Amniotic epithelial cell (primary cell): ENCODE results near the gene HOXA10.

Source experiments
- DNase-seq: peaks from one replicate; pipeline ENCODE4 v3.0.0-alpha.2; 2010; ENCODE audit warnings: low read depth

The HOXA10 gene

GRCh38 chr7:27143950-27144780, 30.0 kb downstream of the HOXA10 start:
- DNase-seq, result no peak

DNA sequence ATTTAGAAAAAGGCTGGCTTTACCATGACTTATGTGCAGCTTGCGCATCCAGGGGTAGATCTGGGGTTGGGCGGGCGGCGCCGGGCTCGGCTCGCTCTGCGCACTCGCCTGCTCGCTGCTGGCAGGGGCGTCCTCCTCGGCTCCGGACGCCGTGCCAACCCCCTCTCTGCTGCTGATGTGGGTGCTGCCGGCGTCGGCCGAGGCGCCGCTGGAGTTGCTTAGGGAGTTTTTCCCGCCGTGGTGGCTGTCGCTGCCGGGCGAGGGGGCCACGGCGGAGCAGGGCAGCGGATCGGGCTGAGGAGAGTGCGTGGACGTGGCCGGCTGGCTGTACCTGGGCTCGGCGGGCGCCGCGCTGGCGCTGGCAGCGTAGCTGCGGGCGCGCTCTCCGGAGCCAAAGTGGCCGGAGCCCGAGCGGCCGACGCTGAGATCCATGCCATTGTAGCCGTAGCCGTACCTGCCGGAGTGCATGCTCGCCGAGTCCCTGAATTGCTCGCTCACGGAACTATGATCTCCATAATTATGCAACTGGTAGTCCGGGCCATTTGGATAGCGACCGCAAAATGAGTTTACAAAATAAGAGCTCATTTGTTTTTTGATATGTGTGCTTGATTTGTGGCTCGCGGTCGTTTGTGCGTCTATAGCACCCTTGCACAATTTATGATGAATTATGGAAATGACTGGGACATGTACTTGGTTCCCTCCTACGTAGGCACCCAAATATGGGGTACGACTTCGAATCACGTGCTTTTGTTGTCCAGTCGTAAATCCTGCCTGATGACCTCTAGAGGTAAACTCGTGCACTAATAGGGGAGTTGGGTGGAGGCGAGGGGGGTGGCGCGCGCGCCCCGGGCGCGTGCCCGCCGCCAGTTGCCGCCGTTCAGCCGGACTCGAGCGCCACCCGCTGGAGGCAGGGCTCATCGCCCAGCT, 30.8 kb downstream of the HOXA10 start, which contains the start of gene HOXA5:
Gene HOXA5, minus strand, starts transcription at position 659 of the 927 bp plus-strand sequence. Its CDS starts 74 bp downstream, at position 585.
- peak; percentile 99 for DNase-seq

- no peak for DNase-seq
These were observed 31.5 kb downstream of the HOXA10 start for GRCh38 chr7:27142580-27143022.

DNA sequence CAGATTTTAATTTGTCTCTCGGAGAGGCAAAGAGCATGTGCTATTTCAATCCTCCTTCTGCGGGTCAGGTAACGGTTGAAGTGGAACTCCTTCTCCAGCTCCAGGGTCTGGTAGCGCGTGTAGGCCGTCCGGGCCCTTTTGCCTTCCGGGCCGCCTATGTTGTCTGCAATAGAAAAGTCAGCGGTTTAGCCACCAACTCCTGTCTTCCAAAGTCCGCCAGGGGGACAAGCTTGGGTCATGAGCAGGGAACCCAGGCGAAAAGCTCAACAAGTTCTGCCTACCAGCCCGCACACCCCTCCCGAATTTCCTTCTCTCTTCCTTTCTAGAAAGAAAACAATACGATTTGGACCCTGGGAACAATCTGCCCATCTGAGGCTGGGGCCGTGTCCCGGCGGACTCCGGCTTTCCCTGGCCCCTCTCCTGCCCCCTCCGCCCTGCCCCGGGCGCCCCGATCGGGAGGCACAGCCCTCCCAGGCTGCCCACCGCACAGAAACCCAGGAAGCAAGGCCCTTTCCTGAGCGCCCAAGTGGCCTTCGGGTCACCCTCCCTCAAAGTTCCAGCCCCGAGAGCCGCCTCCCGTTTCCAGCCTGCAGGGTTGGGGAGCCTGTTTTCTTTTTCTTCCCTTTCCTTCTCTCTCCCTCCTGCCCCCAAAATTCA, 32.1 kb downstream of the HOXA10 start:
- no peak for DNase-seq

DNA sequence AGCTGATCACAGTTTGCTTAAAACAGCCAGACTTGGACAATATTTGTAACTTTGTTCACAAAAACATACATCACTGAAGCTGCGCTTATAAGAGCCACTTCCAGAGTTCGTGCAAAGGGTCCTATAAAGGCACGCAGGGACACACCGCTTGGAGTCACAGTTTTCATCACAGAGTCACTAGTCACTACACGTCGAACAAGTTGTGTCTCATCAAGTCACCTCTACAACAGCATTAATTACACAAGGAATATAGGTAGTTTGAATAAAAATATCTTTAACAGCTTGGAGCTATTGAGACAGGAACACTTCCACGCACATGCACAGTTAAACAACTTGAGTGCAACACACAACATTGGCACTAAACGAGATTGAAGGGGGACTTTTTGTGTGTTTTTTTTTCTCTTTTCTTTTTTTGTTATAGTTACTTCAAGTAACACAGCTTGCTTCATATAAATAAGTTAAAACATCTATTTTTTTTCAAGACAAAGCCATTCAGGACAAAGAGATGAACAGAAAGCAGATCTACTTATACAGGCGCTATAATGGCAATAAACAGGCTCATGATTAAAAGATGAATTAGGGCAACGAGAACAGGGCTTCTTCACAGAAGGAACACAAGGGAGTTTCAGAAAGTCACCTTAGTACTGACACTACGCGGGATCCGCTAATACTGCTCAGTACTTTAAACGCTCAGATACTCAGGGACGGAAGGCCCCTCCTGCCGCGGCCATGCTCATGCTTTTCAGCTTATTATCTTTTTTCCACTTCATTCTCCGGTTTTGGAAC, 32.8 kb downstream of the HOXA10 start:
- no peak for DNase-seq

DNA sequence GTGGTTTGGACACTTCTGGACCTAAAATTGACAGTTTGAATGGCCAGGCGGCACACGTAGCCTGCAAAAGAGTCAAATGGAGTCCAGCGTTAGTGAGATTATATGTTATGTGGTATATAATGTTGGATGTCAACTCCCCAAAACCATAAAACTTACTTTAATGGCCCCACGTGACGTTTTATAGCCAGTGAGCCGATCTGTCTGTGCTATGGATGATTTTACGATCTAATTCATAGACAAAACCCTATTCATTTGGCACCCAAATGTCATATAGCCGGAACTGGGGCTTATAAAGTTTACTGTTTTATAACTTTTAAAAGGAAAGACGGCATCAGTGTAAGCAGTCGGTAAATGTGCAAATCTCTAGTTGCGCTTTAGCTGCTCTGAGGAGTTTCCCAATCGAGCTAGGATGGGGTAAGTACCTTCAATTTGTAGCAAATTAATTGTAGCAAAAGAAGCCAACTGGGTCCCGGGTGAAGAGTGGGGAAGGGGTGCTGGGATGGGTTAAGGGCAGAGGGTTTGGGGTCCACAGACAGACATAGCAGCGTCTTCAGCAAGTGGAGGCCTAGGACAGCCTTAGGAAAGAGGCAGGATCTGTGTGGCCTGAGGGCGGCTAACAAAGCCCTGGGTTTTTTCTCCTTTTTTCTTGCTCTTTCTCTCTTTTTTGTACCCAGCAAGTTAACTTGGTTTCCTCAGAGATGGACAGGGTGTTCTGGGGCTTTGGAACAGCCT, 33.8 kb downstream of the HOXA10 start:
- DNase-seq, result no peak

GRCh38 chr7:27139334-27140125, 34.6 kb downstream of the HOXA10 start:
- no peak for DNase-seq

DNA sequence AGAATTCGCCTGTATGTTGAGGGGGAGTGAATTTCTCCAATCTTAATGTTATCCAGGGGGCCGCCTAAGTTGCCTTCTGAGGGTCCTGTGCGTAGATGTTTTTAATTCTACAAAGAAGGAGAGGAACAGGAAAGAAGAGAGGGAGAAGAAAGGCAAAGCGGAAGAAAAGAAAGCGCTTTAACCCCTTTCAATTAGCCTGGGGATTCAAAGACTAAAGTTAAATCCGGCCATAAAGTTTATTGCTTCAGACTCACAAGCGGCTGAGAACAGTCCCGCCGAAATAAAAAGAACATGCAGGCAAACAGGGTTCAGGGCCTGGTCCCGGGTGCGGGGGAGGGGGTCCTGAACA, 35.2 kb downstream of the HOXA10 start:
- no peak for DNase-seq

- DNase-seq, result no peak
These were observed 35.6 kb downstream of the HOXA10 start for GRCh38 chr7:27138472-27138871.

DNA sequence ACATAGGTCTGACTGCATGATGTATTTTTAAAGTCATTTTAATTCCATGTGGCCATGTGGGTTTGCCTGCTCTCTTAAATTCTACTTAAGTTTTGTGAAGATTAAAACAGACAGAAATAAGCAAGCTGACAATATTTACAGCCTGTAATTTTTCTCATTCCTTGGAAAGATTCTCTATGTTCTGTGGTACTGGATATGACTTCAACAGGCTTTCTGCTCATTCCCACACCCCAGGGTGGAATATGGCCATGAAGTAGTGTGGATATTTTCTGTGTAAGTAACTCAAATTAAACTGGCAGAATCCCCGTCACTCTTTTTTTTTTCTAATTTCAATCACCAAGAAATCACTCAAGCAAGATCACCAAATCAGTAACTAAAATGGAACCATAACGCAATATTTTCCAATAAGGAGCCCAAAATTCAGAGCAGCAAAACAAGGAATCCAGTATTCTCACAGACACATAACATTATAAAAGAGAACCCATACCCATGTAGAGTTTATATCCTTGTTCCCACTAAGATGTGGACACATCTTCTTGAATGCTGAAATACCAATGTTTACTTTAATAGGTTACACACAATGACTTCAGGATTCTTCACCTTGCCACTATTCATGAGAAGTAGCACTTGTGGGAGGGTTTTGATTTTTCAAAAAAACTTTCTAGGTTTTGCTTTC, 36.3 kb downstream of the HOXA10 start:
- DNase-seq, result no peak

GRCh38 chr7:27134392-27134791, 39.7 kb downstream of the HOXA10 start:
- peak; percentile 92 for DNase-seq

DNA sequence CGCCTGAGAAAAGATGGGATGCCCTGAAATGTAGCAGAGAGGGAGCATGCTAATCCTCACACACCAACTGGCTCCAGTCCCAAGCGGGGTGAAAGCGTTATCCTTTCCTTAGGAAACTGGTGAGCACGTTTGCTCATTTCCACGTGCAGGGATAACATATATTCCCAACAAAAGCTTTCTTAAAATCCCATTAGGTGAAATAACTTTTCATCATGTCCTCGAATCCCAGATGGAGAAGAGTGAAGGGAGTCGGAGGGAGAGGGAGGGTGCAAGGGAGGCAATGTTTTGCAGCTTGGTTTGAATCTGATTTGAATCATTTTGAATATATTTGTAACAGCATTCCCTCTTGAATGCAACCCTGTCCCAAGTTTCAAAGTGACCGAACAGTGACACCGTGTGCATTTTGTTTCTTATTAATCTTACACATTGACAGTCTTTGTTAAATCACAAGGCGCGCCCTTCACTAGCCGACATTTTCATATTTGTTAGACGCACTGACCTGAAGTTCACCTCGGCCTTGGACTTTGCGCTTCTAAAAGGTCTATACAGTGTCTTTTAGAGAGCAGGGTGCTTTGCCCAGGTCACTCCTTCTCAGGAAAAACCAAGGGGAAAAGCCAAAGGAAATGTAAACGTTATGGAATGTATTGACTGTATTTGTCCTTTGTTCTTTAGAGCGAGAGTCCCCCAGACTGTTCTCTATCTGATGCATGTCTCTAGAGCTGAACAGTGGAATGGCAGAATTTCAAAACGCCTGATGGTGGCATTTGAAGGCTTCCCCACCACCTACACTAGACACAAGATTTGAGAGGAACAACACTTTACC, 40.5 kb downstream of the HOXA10 start:
- no peak for DNase-seq

DNA sequence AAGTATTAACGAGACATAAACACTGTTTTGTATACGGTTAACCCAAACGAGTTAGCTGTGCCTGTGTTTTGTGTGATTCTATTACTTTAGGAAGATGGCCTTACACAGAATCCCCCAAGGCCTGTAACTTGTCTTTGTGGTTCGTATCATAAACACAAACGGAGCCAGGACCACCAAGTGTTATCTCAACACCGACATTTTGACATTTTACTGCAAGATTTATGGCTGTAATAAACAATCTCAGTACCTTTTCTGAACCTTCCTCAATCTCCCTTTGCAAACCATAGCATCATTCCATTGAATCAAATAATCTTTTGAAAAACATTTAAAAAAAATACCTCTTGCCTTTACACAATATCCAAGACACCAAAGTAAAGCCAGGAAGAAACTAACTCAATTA, 41.1 kb downstream of the HOXA10 start:
- DNase-seq, result no peak

DNA sequence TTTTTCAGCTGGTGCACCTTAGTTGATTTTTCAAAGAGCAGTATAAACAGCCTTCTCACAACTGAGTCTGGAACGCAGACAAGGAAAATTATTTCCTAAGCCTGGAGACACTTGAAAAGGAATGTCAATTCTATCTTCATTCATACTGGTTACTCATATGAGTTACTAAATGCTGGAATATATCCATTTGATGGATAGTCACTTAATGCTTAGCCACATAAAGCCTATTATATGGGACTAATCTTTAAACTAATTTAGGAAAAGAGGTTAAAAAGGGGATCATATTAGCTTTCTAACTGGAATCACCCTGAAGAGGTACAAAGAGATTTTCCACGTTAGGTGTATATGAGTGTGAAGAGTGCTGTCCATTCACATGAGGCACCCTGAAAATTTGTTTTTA, 41.9 kb downstream of the HOXA10 start:
- DNase-seq, result peak; percentile 40

GRCh38 chr7:27131390-27131819, 42.7 kb downstream of the HOXA10 start:
- DNase-seq, result no peak

DNA sequence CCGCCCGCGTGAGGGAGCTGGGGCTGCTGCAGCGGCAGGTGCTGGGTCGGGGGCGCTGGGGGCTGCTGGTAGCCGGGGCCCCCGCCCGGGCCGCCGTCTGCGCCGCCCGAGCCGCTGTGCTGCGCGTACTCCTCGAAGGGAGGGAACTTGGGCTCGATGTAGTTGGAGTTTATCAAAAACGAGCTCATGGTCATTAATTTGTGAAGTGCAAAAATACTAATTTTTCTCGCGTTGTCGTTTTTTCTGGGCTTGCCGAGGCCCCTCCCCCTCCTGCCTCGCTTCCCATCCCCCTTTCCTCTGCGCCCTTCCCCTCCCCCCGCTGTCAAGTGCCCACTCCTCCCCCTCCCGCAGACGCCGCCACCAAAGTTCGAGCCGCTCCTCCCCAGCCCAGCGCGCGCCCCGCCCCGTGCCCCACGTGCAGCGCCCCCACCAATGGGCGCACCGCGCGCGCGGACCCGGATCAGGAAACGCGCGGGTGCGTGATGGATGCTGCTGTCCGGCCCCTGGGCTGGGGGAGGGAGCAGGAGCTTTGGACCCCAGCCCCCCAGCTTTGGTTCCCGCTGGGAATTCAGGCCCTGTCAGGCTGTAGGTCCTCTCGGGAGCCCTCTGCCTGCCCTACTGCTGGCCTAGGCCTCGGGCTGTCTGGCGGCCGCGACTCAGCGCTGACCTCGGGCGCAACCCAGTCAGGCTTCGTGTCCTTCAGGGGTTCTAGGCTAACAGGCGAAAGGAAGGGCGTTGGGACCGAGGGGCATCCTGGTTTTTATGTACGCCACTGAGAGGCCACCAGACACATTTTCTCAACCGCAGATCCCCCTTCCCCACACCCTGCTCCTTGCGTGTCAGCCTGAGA, 43.4 kb downstream of the HOXA10 start, which contains the start of gene HOXA4:
Gene HOXA4, minus strand, starts transcription at position 218 of the 850 bp plus-strand sequence. Its CDS starts 24 bp downstream, at position 194.
- peak; percentile 82 for DNase-seq
